NCI-H1105 (cell line): ENCODE results near the gene KLF3.

Experiments
- DNase-seq: peaks from one replicate; lab custom pipeline; 2025; lab: John Stamatoyannopoulos, UW

The KLF3 gene

DNA sequence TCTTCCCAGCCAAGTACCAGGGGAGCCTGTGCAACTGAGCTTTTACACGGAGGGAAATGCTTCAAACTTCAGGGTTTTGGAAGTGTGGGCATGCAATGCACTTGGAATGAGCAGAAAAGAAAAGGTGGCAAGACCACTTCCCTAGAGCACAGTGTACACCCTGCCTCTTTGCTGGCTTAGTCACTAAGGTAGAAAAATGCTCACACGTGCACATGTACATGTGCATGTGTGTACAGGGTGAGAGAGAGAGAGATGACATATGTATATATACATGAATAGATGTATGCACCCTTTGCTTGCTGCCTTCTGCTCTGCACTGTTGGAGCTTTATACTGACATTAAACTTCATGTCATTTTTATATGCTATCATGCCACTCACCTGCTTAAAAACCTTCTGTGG is 7.9 kb upstream of the KLF3 start:
- DNase-seq = no peak

DNA sequence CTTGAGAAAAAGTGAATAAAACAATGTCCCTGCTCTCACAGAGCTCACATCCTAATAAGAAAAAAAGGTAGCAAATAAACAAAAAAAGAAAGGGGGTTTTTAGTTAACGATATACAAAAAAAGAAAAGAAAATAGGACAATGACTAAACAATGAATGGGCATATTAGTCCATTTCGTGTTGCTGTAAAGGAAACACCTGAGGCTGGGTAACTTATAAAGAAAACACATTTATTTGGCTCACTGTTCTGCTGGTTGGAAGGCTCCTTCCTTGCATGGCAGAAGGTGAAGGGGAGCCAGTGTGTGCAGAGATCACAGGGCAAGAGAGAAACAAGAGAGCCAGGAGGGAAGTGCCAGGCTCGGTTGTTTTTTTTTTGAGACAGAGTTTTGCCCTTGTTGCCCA is 4.7 kb upstream of the KLF3 start:
- no peak for DNase-seq

DNA sequence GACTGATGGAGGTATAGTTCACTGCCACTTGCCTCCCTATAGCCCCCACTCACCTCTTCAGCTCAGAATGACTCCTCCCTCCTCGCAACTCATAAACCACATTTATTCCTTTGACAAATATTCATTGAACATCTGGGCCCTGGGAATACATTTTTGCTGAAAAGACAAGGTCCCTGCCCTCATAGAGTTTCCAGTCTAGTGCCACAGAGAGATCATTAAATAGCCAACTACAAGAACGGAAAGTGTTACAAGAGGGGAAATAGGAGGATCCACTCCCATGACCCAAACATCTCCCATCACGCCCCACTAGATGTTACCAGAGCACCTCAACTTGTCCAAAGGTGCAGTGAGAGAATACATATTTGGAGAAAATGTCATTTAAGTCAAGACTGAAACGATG is 3.2 kb upstream of the KLF3 start:
- no peak for DNase-seq

DNA sequence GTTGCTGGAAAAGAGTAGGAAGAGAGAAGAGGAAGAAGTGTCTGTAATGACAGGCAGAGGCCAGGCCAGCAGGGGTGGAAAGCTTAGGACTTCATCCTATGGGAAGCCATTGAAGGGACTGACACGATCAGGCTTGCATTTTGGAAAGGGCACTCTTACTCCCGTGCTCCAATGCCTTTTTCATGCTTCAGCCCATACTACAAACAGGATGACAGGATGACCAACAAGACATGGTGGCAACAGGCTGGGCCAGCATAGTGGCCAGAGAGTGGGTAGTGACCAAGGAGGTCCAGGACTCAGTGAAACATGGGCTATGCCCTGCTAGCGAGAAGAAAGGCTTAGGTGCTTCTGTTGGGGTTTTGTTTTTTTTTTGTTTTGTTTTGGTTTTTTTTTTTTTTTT is 2.6 kb upstream of the KLF3 start:
- DNase-seq = no peak

DNA sequence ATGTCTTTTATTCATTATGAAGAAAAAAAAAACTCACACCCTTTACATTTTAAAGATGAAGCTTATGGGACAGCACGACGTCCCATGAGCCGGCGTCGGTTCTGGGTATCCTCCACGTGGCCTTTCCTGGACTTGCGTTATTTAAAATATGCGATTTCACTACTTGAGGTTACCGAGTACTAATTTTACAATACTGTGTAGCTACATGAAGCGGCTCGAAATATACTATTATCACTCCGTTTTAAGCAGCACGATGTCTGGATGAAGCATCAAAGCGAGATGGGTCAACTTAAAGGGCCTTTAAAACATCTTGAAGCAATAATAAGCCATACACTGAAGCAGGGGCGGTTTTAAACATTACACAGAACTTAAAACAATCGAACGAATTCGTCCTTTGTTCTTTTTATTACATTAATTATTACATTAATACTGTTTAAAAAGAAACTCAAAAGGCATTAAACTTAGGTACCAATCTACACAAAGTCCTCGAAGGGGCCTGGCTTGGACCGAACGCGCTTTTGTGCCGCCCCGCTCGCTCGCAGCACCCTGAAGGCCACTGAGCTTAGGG is 1.4 kb upstream of the KLF3 start:
- DNase-seq = no peak

DNA sequence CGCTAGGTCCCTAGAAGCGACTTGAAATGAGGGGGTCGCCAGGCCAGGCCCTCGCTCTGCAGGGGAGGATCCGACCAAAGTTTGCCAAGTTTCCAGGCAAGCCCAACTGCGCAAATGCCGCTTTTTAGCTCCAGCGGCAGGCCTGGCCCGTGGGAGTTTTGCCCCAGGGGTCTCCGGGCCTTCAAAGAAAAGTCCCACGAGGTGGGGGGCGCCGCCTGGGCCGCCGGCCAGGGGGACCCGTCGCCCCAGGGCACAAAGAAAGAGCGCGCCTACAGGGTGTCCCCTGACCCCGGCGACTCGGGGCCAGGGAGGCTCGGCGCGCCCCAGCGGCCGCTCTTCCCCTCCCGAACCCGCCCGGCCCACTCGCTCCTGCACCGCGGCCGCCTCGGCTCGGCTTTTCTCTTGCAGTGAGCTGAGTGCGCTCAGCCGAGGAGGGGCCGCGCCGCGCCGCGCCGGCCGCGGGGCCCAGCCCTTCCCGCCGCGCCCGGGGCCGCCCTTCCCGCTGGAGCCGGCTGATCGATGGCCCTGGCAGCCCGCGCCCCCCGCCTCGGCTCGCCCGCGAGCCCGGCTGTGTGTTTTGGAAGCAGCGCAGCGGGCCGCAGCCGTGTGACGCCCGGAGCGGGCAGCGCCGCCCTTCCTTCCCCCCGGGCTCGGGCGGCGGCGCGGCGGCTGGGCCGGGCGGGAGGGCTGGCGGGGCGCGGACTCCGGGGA is 754 bp upstream of the KLF3 start:
- peak; percentile 58 for DNase-seq

DNA sequence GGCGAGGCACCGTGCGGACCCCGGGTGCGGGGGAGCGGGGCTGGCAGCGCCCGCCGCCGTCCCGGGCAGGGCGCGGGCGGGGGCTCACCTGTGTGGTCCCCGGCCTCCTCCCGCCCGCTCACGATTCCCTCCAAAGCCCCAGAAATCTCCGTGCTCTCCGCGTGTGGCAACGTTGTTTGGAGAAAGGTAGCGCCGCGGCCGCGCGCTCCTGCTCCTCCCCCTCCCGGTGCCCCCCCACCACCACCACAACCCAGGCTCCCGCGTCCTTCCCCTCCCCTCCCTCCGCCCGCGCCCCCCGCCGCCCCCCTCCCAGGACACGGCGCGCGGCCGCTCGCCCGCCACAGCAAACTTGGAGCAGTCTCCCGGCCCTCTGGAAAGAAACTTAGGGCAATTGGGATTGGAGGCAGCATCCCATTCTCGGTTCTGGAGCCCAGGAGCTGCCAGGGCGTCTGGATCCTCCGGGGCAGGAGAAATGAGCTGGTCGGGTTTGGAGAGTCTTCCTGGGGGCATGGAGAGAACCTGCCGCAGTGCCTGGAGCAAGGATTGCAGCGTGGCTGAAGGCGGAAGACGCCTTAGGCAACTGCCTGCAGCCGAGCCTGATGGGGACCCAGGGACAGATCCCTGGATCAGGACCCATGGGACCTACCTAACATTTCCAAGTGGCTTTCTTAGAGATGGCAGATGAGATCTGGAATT is 855 bp downstream of the KLF3 start:
- DNase-seq = peak; percentile 28

DNA sequence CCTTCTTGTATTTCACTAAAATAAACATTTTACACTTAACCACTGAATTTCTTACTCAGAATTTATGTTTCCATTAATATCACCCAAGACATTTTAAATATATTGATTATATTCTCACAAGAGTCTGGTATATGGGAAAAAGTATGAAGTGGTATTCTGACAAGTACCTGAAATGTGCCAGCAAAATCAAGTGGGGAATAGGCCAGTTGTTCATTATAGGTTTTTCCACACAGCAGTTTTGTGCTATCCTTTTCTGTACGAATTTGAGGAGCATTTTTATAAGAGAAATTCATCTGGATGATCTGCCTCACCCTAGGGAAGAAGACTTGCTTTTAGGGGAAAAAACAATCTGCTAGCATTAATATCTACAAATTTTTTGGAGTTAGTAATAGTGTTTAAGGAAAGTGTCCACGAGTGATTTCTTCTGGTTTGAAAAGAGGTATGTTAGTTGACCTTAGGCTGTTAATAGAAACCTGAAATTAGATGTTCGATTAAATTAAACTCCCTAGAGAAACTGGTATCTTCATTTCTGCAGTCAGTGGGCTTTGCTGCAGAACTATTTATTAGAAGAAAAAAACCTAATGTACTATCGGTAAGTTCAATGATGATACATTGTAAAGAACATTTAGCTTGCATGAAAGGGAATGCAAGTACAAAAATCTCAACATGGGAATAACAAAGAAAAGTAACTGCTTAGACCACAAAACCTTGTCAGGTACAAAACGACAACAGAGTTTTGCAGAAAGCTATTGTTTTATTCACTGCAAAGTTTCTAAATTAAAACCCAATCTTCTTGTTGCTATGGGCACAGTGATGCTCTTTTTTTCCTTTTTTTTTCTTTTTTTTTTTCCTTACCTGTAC is 1.8 kb downstream of the KLF3 start:
- DNase-seq = no peak

DNA sequence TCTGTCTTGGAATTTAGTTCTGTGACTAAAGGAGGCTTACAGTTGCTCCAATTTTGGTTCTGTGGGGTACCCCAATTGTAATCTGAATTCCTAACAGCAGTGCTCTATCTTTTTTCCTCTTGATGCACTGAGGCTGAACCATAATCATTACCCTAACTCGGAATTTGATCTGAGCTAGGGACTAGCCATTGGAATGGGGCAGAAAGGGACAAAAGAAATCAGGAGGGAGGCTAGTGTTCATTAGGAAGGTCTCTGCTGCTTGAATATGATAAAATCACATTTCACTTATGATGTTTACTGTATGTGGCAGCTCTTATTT is 2.7 kb downstream of the KLF3 start:
- no peak for DNase-seq

DNA sequence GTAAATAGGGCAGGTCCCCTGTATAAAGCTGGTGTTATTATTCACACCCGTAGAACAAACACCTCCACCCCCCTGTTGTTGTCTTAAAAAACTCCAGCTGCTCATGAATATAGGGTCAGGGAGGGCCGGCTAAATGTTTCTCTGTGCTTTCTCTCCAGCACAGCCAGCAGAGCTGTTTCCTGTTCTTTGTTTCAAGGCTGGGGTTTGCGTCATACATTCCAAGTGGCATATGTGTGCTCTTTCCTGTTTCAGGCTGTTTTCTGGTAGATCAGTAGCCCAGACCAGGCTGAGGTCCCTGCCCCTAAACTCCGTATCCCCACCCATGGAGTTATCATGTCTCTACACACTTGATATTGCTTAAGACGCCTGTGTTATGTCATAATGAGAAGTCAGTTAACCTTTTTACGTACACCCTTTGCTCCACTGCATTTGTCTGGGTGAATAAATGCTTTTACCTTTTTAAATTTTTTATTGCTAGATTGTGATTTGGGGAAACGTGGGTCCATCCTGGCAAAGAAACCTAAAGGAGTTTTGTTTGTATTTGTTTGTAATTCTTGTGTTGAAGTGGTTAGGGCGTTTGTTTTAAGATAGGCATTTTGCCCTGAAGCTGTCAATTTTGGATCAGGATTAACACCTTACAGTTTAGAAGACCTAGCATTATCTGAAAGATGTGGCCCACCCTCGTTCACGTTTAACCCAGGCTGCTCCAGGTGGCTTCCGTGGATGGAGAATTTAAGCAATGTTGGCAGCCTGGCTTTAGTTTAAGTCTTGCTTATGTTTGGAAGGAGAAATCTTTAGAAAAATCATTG is 3.3 kb downstream of the KLF3 start:
- DNase-seq = peak; percentile 57

DNA sequence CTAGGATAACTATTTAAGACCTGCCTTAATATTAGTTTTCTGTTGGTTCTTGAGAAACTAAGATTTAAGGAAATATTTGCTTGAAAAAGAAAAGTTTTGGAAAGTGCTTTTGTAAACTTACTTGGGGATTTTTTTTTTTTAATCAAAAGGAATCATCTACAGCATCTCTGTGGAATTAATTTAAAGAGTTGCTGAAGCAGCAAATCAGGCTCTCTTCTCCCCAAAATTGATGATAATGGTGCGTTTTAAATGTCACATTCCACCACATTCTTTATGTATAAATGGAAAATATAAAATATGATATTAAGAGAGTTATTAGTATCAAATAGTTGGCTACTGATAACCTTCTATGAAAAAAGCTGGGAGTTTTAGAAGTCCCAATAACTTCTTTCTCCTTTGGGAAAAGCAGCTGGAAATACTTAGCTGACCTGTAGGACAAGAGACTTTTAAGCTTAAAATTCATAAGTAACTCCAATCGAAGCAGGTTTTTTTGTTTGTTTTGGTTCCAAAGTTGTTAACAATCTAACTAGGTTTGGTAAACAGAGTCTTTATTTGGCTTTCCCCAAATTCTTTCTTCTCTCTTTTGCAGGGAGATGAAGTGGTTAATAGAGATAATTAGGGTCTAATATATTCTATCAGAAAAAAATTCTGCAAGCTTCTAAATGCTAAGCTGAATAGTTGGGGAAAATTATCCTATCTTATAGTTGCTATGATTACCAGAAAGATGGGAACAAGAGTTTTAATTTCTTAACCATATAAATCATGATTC is 4.4 kb downstream of the KLF3 start:
- DNase-seq = no peak

DNA sequence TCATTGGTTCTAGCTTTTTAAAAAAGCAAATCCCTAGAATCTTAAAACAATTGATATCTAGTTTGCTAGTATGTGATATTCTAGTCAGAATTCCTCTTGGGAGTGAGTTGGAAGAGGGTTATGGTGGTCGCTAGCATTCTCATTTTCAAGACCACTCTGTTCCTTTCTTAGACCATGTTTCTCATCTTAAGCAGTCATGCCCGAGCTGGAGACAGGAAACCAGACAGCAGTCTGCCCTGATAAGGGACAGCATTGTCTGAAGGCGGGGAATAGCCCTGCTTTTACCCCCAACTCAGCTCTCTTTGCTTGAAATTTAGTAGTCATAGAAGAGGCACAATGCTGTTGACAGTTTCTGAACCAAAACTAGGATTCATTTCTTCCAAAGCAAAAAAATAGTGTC is 5.2 kb downstream of the KLF3 start:
- DNase-seq = no peak

DNA sequence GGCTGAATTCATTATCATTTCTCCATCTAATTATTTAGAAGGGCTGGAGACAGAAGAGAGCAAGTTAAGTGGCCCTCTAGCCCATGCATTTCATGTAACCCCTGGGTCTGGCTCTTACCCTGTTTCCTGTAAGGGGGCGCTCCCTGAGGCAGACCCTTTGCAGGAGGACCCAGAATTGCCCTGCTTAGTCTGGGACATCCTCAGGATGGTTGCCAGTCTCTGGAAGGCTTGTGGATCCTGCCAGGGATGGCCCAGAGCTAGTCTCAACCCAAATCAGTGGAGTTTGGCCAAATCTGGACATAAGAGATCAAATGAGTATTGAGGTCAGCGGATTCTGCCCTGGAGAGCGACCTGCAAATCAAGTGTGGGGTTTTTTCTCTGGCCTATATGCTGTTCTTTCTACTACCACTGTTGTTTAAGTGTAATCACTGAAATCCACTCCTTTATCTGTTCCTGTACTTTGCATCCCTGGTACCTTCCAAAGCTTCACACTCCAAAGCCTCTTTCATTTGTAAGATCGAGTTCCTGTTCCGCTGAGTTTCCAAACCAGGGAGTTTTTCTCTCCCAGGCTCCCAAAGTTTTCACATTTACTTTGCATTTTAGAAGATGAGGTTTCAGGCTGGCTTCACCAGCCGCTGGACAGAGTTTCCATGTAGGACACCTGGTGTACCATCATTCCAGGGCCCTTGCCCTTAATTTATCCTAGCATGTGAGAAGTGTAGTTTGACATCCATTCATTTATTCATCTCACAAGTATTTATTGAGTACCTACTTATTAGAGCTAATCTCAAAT is 6.3 kb downstream of the KLF3 start:
- no peak for DNase-seq

DNA sequence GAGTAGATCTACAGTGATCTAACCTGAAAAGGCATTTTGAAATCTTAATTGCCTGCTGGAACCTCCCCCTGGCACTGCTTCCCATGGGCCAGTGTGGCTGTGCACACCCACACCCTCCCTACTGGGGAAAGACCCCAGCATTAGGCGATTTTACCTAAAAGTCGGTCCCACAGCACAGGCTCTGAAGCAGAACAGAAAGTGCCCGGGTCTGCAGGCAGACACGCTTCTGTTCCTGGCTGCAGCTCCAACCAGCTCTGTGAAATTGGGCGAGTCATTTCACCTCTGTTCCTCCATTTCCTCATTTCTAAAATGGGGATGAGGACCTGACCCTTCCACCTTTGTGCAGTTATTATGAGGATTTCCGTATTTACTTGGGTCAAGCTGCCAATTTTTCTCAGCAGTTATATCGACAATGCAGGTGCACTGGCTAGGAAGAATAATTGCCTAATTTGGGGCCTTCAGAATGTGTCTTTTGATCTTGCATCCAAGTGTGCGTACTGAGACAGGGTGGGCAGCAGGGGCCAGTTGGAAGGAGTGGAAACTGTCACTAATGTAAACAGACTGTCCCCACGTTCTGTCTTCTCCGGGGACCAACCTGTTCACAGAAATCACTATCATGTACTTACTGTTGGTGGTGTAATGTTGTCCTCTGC is 7.1 kb downstream of the KLF3 start:
- DNase-seq = no peak

DNA sequence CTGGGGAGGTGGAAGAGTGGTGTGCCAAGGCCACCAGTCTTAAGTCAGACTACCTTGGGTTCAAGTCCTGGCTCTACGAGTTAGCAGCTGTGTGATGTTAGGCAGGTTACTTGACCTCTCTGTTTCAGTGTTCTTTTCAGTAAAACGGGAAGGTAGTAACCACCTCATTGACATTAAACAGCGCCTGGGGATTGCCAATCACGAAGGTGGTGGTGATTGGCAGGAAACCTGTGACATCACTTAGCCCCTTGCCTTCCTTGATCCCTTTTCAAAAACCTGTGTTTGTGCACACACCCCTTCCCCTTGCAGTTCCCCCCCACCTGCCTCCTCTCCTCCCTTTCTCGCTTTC is 7.6 kb downstream of the KLF3 start:
- no peak for DNase-seq

DNA sequence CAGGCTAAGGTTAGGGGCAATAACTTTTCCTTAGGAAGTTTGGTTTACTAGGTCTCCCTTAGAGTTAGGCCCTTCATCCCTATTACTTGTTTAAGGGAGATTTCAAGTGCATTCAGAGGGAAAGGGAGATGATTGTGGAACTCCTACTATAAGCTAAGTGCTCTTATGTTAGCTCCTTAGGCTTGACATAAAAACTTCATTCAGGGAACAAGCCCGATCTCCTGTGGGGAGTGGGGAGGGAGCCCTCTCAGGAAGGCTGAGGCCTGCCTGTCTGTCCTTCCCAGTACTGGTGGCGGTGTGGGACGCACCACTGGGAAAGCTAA is 8.0 kb downstream of the KLF3 start:
- DNase-seq = no peak

DNA sequence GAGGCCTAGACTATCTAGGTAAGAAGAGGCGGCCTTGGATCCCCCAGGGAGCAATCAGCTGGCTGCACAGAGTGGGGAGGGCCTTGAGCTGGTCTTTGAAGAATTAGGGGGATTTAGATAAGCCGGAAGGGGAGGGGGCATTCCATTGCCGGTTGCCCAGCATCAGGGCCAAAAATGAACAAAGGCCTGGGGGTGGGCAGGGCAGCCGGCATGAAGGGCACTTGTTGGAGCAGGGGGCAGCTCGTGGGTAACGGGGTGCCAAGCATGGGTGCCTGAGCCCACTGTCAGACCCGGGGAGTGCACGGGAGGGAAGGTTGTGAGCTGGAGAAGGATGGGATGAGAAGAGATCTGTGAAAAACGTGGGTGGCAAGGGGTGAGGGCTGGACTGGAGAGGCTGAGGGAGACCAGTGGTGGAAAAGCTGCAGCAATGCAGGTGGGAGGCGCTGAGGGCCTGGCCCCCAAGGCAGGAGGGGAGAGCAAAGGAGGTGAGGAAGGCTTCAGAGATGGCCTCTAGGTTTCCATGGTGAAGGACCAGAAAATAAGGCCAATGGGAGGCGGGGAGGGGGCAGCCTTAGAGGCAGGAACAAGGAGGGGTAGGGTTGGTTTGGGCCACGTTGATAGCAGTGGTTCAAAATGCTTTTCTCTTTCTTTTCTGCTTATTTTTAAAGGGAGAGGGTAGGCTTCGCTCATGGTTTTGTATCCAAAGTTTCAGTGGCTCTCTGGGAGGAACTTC is 8.6 kb downstream of the KLF3 start:
- DNase-seq = no peak

DNA sequence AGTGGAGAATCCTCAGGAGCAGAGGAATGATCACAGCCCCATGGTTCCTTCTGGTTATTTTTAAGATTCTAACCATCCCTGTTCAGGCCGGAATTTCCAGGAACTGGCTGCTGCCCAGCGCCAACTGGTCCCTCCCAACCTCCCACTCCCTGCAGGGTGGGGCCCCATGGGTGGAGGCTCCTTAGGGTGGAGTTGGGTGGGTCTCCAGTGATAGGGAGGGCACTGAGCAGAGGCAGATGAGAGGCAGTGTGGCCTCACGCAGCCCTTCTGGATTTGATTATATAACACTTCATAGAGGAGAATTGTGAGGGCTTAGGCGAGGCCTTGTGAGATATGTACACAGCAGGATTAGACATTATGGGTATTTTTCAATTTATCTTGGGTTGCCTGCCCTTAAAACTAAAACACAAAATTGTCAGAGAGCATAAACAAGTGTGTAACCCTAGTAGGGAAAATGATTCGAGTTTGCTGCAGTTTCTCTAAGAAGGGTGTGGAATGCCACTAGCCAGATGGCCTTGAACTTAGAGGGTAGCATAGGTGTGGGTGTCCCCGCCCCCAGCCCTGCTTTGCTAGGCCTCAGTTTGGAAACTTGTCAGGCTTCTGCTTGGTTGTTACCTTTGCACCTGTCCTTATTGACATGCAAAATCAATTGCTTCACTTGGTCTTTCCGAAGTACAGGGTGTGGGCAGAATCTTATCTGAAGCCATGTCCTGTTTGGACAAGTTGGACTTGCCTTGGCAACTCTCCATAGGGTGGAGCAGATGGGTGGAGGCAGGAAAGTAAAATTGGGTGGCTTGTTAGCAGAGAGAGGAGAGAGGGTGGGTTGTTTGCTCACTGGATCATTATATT is 9.4 kb downstream of the KLF3 start:
- peak; percentile 75 for DNase-seq
